ENCODE results near the gene SAP30BP.

- TF ChIP-seq CTCF (IDR thresholded peaks at IDR 0.05; ENCODE audit: low read depth, low read length) (no peak), POLR2A (IDR thresholded peaks at IDR 0.05; ENCODE audit: extremely low read depth, insufficient read length) (no peak), MYC (IDR thresholded peaks at IDR 0.05; ENCODE audit: low read depth, low read length) (no peak)
These were observed 18.4 kb downstream of the SAP30BP start for GRCh38 chr17:75685499-75685898.

All from NB4 (cell line).